ENCODE measurements around the gene PRKRA.

GRCh38 chr2:178419123-178419522, 31.9 kb downstream of the PRKRA start:
- peak; percentile 52 to 78 for TF ChIP-seq RAD21 (IDR thresholded peaks at IDR 0.05)
- peak; percentile 18 for TF ChIP-seq CTCF (IDR thresholded peaks at IDR 0.05; ENCODE audit: low read depth, low read length, missing input control)
- TF ChIP-seq EGR1 (IDR thresholded peaks at IDR 0.05; ENCODE audit: low read depth in 2 of 2): no peak
